HEK293 (cell line): ENCODE data around the gene DCUN1D3.

Experiments used
- CTCF ChIA-PET: fragments of 350-600 bp; formaldehyde crosslinking; extraction: SDS; loops from one replicate; lab custom pipeline; 2021; ENCODE audit warnings: antibody characterized with exemption; lab: Yijun Ruan, JAX
- POLR2A ChIA-PET: fragments of 300-600 bp; formaldehyde crosslinking; extraction: SDS; loops from one replicate; lab custom pipeline; 2020; ENCODE audit warnings: antibody characterized with exemption, inconsistent platforms; lab: Yijun Ruan, JAX
- H3K27ac ChIP-seq: fragments of 200-500 bp; sonication (Bioruptor generic); 2 replicates; pipeline ENCODE4 v1.5.1; 2014; ENCODE audit warnings: low read depth, low read length, control low read depth, inconsistent platforms; ENCODE audit errors: extremely low read depth
- H3K36me3 ChIP-seq, 2 experiments: fragments of 200-500 bp in 1 of 2; sonication (Bioruptor generic) in 1 of 2; 1 replicate in 1 of 2; 2 replicates in 1 of 2; pipeline ENCODE4 v1.5.1; 2014 to 2017; ENCODE audit warnings: inconsistent platforms in 2 of 2, low read length in 2 of 2; ENCODE audit not compliant: control insufficient read depth in 2 of 2, insufficient read depth in 1 of 2
- H3K4me1 ChIP-seq: fragments of 200-500 bp; sonication (Bioruptor generic); 2 replicates; pipeline ENCODE4 v1.5.1; 2014; ENCODE audit warnings: mild to moderate bottlenecking, low read length, inconsistent platforms; ENCODE audit not compliant: control insufficient read depth, insufficient read depth
- H3K4me3 ChIP-seq: 2 replicates; pipeline ENCODE4 v1.5.1; 2011; ENCODE audit warnings: low read depth, mild to moderate bottlenecking, control low read depth, low read length, moderate library complexity
- H3K9me3 ChIP-seq: fragments of 200-500 bp; sonication (Bioruptor generic); 2 replicates; pipeline ENCODE4 v1.5.1; 2014; ENCODE audit warnings: low read depth, low read length, inconsistent platforms; ENCODE audit not compliant: control insufficient read depth, insufficient read depth
- BCL11A ChIP-seq: fragments of 450-650 bp; formaldehyde crosslinking; IDR thresholded peaks from 2 replicates; pipeline ENCODE4 v1.5.1; 2016; ENCODE audit warnings: low read depth, missing biosample characterization, missing genetic modification characterization
- ELK4 ChIP-seq: IDR thresholded peaks from 2 replicates; pipeline ENCODE4 v1.6.1; 2011; ENCODE audit warnings: mild to moderate bottlenecking, low read depth, low read length, borderline replicate concordance
- KLF9 ChIP-seq: fragments of 450-650 bp; formaldehyde crosslinking; IDR thresholded peaks from 2 replicates; pipeline ENCODE4 v1.5.1; 2016; ENCODE audit warnings: missing biosample characterization, missing genetic modification characterization, low read depth
- MZF1 ChIP-seq: fragments of 450-650 bp; formaldehyde crosslinking; IDR thresholded peaks from 2 replicates; pipeline ENCODE4 v1.5.1; 2017; ENCODE audit warnings: missing biosample characterization, missing genetic modification characterization, borderline replicate concordance
- OVOL3 ChIP-seq: fragments of 450-650 bp; formaldehyde crosslinking; IDR thresholded peaks from 2 replicates; pipeline ENCODE4 v1.5.1; 2016; ENCODE audit warnings: missing biosample characterization, missing genetic modification characterization
- ZFP69B ChIP-seq: fragments of 450-650 bp; formaldehyde crosslinking; IDR thresholded peaks from 2 replicates; pipeline ENCODE4 v1.5.1; 2016; ENCODE audit warnings: missing biosample characterization, missing genetic modification characterization
- ZNF114 ChIP-seq: fragments of 450-650 bp; formaldehyde crosslinking; IDR thresholded peaks from 2 replicates; pipeline ENCODE4 v1.5.0; 2017; ENCODE audit warnings: missing biosample characterization, missing genetic modification characterization
- ZNF138 ChIP-seq: fragments of 450-650 bp; formaldehyde crosslinking; IDR thresholded peaks from 2 replicates; pipeline ENCODE4 v1.5.1; 2016; ENCODE audit warnings: missing biosample characterization, missing genetic modification characterization, borderline replicate concordance
- ZNF23 ChIP-seq: fragments of 450-650 bp; formaldehyde crosslinking; IDR thresholded peaks from 2 replicates; pipeline ENCODE4 v1.5.1; 2016; ENCODE audit warnings: missing biosample characterization, missing genetic modification characterization, borderline replicate concordance
- ZNF239 ChIP-seq: fragments of 450-650 bp; formaldehyde crosslinking; IDR thresholded peaks from 2 replicates; pipeline ENCODE4 v1.5.1; 2016; ENCODE audit warnings: missing biosample characterization, missing genetic modification characterization
- ZNF274 ChIP-seq, 2 experiments: fragments of 200-500 bp in 1 of 2; fragments of 450-650 bp in 1 of 2; sonication (Bioruptor generic) in 1 of 2; formaldehyde crosslinking in 1 of 2; IDR thresholded peaks; 2 replicates each; pipeline versions ENCODE4 v1.5.1 to v1.6.1; 2014 to 2016; ENCODE audit warnings: borderline replicate concordance in 1 of 2, inconsistent platforms in 1 of 2, low read length in 1 of 2, missing biosample characterization in 1 of 2, missing genetic modification characterization in 1 of 2
- ZNF292 ChIP-seq: fragments of 450-650 bp; formaldehyde crosslinking; IDR thresholded peaks from 2 replicates; pipeline ENCODE4 v1.5.1; 2016; ENCODE audit warnings: low read depth, missing biosample characterization, missing genetic modification characterization, borderline replicate concordance
- ZNF398 ChIP-seq: fragments of 450-650 bp; formaldehyde crosslinking; IDR thresholded peaks from 2 replicates; pipeline ENCODE4 v1.5.1; 2017; ENCODE audit warnings: missing biosample characterization, missing genetic modification characterization
- ZNF48 ChIP-seq: fragments of 450-650 bp; formaldehyde crosslinking; IDR thresholded peaks from 2 replicates; pipeline ENCODE4 v1.5.1; 2016; ENCODE audit warnings: missing biosample characterization, missing genetic modification characterization
- ZNF521 ChIP-seq: fragments of 450-650 bp; formaldehyde crosslinking; IDR thresholded peaks from 2 replicates; pipeline ENCODE4 v1.5.1; 2017; ENCODE audit warnings: missing biosample characterization, mild to moderate bottlenecking, missing genetic modification characterization
- ZNF529 ChIP-seq: fragments of 450-650 bp; formaldehyde crosslinking; IDR thresholded peaks from 2 replicates; pipeline ENCODE4 v1.5.1; 2017; ENCODE audit warnings: missing genetic modification characterization, missing biosample characterization; ENCODE audit not compliant: insufficient replicate concordance
- ZNF561 ChIP-seq: fragments of 450-650 bp; IDR thresholded peaks from 2 replicates; pipeline ENCODE4 v1.5.1; 2018; ENCODE audit warnings: missing biosample characterization, missing genetic modification characterization, borderline replicate concordance
- ZNF639 ChIP-seq: fragments of 450-650 bp; formaldehyde crosslinking; IDR thresholded peaks from 2 replicates; pipeline ENCODE4 v1.5.1; 2016; ENCODE audit warnings: missing biosample characterization, missing genetic modification characterization
- ZNF747 ChIP-seq: fragments of 450-650 bp; formaldehyde crosslinking; IDR thresholded peaks from 2 replicates; pipeline ENCODE4 v1.5.1; 2016; ENCODE audit warnings: missing biosample characterization, missing genetic modification characterization
- ZNF837 ChIP-seq: fragments of 450-650 bp; formaldehyde crosslinking; IDR thresholded peaks from 2 replicates; pipeline ENCODE4 v1.5.1; 2016; ENCODE audit warnings: missing biosample characterization, missing genetic modification characterization
- TF ChIP-seq, protein P1 (sequence below): fragments of 450-650 bp; formaldehyde crosslinking; IDR thresholded peaks from 2 replicates; pipeline ENCODE4 v1.5.1; 2017; ENCODE audit warnings: missing biosample characterization, missing genetic modification characterization

The DCUN1D3 gene

GRCh38 chr16:20851601-20852000 lies 48.6 kb downstream of the DCUN1D3 start (continued):
- TF ChIP-seq, protein P1, sequence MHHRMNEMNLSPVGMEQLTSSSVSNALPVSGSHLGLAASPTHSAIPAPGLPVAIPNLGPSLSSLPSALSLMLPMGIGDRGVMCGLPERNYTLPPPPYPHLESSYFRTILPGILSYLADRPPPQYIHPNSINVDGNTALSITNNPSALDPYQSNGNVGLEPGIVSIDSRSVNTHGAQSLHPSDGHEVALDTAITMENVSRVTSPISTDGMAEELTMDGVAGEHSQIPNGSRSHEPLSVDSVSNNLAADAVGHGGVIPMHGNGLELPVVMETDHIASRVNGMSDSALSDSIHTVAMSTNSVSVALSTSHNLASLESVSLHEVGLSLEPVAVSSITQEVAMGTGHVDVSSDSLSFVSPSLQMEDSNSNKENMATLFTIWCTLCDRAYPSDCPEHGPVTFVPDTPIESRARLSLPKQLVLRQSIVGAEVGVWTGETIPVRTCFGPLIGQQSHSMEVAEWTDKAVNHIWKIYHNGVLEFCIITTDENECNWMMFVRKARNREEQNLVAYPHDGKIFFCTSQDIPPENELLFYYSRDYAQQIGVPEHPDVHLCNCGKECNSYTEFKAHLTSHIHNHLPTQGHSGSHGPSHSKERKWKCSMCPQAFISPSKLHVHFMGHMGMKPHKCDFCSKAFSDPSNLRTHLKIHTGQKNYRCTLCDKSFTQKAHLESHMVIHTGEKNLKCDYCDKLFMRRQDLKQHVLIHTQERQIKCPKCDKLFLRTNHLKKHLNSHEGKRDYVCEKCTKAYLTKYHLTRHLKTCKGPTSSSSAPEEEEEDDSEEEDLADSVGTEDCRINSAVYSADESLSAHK (tag by site-specific recombination), result no peak
- TF ChIP-seq BCL11A (no peak), ZNF747 (tag by site-specific recombination) (no peak), ZNF398 (tag by site-specific recombination) (no peak), ZNF529 (no peak), ELK4 (no peak)

- no peak overlapping the region for H3K27ac ChIP-seq
- ChIA-PET CTCF (interaction anchor here (0.6 to 5.3 kb wide), 27 partner anchors 10 to 1467 kb away, joined by 3 to 44 read pairs (median 4); partner anchors contain the start of genes DCUN1D3 and LYRM1), POLR2A (interaction anchor here (0.7 kb wide), 1 partner anchor 52 kb away, joined by 3 read pairs; no protein-coding TSS in a partner anchor)
- no peaks in the 10 kb centered on the region for H3K9me3 ChIP-seq
- peaks cover 0 to 75% of the 10 kb centered on the region in 2 experiments; a peak in 2 of 3 replicates for H3K36me3 ChIP-seq
- no peak overlapping the region for H3K4me3 ChIP-seq
- TF ChIP-seq KLF9 (tag by site-specific recombination) (no peak), ZNF837 (tag by site-specific recombination) (no peak), ZFP69B (tag by site-specific recombination) (no peak), ZNF561 (tag by site-specific recombination) (no peak), ZNF292 (no peak), ZNF639 (tag by site-specific recombination) (no peak), ZNF48 (tag by site-specific recombination) (no peak), ZNF114 (no peak), ZNF138 (tag by site-specific recombination) (no peak), ZNF521 (tag by site-specific recombination) (no peak), ZNF239 (tag by site-specific recombination) (no peak), ZNF274 (IDR thresholded peaks at IDR 0.05; ENCODE audit: low read length) (no peak), ZNF274 (tag by site-specific recombination; IDR thresholded peaks at IDR 0.05; ENCODE audit: borderline replicate concordance) (no peak), ZNF23 (tag by site-specific recombination) (no peak), OVOL3 (tag by site-specific recombination) (no peak), MZF1 (no peak)
- TF ChIP-seq, all 188 proteins: peak for 0
- no peaks in the 10 kb centered on the region for H3K4me1 ChIP-seq
These were observed 49.2 kb downstream of the DCUN1D3 start for GRCh38 chr16:20850981-20851380.
